ENCODE results near the gene AIFM2. TPM values are rescaled to one million over a fixed set of nuclear protein-coding genes. Genes with fewer than 3 reads are reported as not detected.
"Not testable (repeated sequence)": the region's sequence is repeated elsewhere in the genome, so short reads cannot be mapped to it uniquely, and the experiment has no call there.

Gene AIFM2
- total RNA-seq, 1 donor from 2014 or later, result 11.7 TPM

DNA sequence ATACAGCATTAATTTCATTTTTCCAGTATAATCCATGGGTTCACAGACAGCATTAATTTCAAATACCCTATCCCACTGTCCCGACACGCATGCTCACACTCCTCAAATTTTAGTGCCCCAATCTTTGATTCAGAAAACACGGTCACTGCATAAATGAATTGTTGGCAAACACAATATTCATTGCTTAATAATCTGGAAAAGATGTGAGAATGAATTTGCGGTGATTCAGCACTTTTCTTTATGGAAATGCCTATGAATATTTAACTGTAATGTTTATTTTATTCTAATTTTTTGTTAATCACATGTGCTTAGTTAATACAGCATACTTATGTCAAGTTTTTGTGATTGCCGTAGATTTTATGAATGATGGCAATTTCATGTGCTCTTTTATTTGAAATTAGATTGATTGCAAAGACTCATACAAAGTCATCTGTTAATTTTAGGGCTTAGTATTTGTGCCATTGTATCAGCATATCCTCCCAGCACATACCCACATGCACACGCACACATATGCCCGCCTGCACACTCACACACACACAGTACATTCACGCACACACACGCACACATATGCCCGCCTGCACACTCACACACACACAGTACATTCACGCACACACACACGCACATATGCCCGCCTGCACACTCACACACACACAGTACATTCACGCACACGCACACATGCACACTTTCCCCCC is 44.9 kb downstream of the AIFM2 start:
- DNase-seq (ENCODE audit: extremely low spot score, unreplicated experiment), result no peak
- Mint-ChIP-seq H3K9me3 (ENCODE audit: unreplicated experiment) (no peaks in the 10 kb centered on the region), H3K4me1 (ENCODE audit: unreplicated experiment) (no peaks in the 10 kb centered on the region), H3K36me3 (ENCODE audit: unreplicated experiment) (peaks cover 21% of the 10 kb centered on the region), H3K4me3 (ENCODE audit: unreplicated experiment) (no peak overlapping the region), H3K27me3 (ENCODE audit: unreplicated experiment) (no peaks in the 10 kb centered on the region), H3K27ac (ENCODE audit: unreplicated experiment) (no peak overlapping the region)
- TF ChIP-seq, protein P1, sequence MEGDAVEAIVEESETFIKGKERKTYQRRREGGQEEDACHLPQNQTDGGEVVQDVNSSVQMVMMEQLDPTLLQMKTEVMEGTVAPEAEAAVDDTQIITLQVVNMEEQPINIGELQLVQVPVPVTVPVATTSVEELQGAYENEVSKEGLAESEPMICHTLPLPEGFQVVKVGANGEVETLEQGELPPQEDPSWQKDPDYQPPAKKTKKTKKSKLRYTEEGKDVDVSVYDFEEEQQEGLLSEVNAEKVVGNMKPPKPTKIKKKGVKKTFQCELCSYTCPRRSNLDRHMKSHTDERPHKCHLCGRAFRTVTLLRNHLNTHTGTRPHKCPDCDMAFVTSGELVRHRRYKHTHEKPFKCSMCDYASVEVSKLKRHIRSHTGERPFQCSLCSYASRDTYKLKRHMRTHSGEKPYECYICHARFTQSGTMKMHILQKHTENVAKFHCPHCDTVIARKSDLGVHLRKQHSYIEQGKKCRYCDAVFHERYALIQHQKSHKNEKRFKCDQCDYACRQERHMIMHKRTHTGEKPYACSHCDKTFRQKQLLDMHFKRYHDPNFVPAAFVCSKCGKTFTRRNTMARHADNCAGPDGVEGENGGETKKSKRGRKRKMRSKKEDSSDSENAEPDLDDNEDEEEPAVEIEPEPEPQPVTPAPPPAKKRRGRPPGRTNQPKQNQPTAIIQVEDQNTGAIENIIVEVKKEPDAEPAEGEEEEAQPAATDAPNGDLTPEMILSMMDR (IDR thresholded peaks at IDR 0.05), result no peak

DNA sequence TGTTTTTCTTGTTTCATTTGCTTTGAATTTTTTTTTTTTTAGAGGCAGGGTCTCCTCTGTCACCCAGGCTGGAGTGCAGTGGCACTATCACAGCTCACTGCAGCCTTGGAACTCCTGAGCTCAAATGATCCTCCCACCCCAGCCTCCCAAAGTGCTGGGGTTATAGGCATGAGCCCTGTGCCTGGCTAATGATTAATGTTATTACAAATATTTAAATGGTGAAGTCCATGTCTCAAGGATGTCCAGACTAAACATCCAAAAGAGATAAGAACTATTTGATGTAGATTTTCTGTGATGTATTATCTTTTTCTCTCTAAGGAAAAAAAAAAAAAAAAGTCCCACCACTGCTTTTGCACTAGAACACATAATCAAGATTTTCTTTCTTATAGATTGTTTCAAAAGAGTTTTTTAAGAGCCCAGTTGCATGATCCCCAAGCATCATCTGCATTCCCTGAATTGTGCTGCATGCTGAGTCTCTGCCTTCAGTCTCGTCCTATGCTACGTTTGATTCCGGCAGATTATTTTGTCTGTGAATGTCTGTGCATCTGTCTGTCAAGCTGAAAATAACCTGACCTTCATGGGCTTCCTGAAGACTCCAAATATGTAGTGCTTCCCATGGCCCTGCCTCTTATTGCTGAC is 46.5 kb downstream of the AIFM2 start:
- no peak overlapping the region for H3K27ac Mint-ChIP-seq (ENCODE audit: unreplicated experiment)
- no peak overlapping the region for H3K4me3 Mint-ChIP-seq (ENCODE audit: unreplicated experiment)
- no peaks in the 10 kb centered on the region for H3K4me1 Mint-ChIP-seq (ENCODE audit: unreplicated experiment)
- no peak for DNase-seq (ENCODE audit: extremely low spot score, unreplicated experiment)
- TF ChIP-seq, protein P1 (IDR thresholded peaks at IDR 0.05), result no peak
- H3K36me3 Mint-ChIP-seq (ENCODE audit: unreplicated experiment), result peaks cover 18% of the 10 kb centered on the region
- H3K9me3 Mint-ChIP-seq (ENCODE audit: unreplicated experiment), result no peaks in the 10 kb centered on the region
- H3K27me3 Mint-ChIP-seq (ENCODE audit: unreplicated experiment), result no peaks in the 10 kb centered on the region

DNA sequence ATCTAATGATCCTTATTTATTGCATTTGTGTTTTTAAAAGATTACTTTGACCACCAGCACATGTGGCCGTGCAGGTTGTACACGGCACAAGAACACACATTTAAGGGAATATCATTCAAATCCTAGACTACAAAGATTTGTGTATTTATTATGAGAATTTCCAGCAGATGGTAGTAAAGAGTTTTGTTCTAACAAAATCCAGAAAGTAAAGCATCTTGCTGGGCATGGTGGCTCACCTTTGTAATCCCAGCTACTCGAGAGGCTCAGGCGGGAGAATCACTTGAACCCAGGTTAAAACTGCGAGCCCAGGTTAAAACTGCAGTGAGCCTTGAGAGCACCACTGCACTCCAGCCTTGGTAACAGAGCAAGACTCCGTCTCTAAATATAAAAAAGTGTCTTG is 48.4 kb downstream of the AIFM2 start:
- no peak for DNase-seq (ENCODE audit: extremely low spot score, unreplicated experiment)
- Mint-ChIP-seq H3K36me3 (ENCODE audit: unreplicated experiment) (peaks cover 10% of the 10 kb centered on the region), H3K27ac (ENCODE audit: unreplicated experiment) (no peak overlapping the region), H3K9me3 (ENCODE audit: unreplicated experiment) (no peaks in the 10 kb centered on the region), H3K27me3 (ENCODE audit: unreplicated experiment) (no peaks in the 10 kb centered on the region), H3K4me3 (ENCODE audit: unreplicated experiment) (no peak overlapping the region), H3K4me1 (ENCODE audit: unreplicated experiment) (no peaks in the 10 kb centered on the region)
- TF ChIP-seq, protein P1 (IDR thresholded peaks at IDR 0.05), result no peak

DNA sequence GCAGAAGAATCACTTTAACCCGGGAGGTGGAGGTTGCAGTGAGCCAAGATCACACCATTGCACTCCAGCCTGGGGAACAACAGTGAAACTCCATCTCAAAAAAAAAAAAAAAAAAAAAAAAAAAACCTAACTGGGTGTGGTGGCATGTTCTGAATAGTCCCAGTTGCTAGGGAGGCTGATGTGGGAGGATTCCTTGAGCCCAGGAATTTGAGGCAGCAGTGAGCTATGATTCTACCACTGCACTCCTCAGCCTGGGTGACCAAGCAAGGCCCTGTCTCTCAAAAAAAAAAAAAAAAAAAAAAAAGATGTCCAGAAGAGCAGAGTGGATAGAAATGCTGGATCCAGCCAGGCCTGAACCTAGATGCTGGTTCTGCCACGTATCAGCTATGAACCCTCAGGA is 51.8 kb downstream of the AIFM2 start:
- not testable (repeated sequence) for H3K27me3 Mint-ChIP-seq (ENCODE audit: unreplicated experiment); H3K4me3 Mint-ChIP-seq (ENCODE audit: unreplicated experiment); DNase-seq (ENCODE audit: extremely low spot score, unreplicated experiment); H3K4me1 Mint-ChIP-seq (ENCODE audit: unreplicated experiment); H3K9me3 Mint-ChIP-seq (ENCODE audit: unreplicated experiment); H3K27ac Mint-ChIP-seq (ENCODE audit: unreplicated experiment)
- peaks cover 20% of the 10 kb centered on the region for H3K36me3 Mint-ChIP-seq (ENCODE audit: unreplicated experiment)

DNA sequence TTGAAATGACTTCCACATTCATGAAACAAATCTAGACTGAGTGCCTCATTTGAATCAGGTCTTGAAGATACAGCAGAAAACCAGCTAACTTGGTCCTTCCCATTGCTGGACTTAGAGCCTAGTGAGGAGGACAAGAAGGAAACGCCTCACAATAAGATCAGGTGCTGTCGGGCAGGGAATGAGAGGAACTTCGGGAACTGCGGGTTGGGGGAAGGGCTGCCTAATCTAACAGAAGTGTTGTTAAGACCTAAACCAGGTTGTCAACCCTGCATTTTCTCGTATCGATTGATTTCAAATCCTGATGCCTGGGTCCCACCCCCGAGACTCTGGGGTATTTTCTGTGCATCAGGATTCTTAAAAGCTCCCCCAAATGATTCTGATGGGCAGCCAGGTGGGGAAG is 53.7 kb downstream of the AIFM2 start:
- no peak for DNase-seq (ENCODE audit: extremely low spot score, unreplicated experiment)
- Mint-ChIP-seq H3K4me1 (ENCODE audit: unreplicated experiment) (no peaks in the 10 kb centered on the region), H3K27ac (ENCODE audit: unreplicated experiment) (no peak overlapping the region), H3K9me3 (ENCODE audit: unreplicated experiment) (no peaks in the 10 kb centered on the region), H3K36me3 (ENCODE audit: unreplicated experiment) (peaks cover 20% of the 10 kb centered on the region), H3K4me3 (ENCODE audit: unreplicated experiment) (no peak overlapping the region), H3K27me3 (ENCODE audit: unreplicated experiment) (no peaks in the 10 kb centered on the region)
- TF ChIP-seq, protein P1 (IDR thresholded peaks at IDR 0.05), result no peak

Data from osteocyte (in vitro differentiated cells).